ENCODE results near the gene SLC3A2.

Gene SLC3A2

GRCh38 chr11:62880231-62880802, 379 bp upstream of the SLC3A2 start:
- peak in 1 of 2 donors; percentile 24 for DNase-seq (ENCODE audit: low read depth in 1 of 2, low spot score in 1 of 2)

DNA sequence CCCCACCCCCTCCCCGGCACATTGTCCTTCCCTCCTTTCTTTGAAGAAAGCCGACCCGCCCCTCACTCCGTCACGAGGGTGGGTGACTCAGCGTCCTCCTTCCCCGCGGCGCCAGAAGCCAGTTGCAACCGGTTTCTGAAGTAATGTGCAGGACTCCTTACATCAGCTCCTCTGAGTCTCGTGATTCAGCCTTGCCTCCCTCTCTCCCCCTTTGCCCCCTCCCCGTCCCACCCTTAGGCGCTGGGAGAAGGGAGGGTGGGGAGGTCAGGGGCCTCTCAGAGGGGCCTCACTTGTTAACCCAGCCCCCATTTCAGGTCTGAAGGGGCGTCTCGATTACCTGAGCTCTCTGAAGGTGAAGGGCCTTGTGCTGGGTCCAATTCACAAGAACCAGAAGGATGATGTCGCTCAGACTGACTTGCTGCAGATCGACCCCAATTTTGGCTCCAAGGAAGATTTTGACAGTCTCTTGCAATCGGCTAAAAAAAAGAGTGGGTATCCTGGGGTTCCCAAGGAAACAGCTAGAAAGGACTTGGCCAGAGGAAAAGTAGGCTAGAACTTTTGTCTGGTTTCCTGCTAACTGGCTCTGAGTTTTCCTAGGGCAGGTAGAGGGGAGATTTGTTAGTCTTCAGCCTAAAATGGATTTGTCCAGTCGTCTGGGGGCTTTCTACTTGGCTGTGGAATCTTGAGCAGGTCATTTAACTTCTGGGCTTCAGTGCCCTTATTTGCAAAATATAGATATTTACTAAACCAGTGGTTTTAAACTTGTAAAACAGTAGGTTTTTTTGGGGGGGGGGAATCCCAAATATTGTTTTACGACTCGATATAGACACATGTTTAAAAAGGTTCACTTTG, 1.1 kb downstream of the SLC3A2 start:
- DNase-seq (ENCODE audit: low read depth in 1 of 2, low spot score in 1 of 2) = peak; percentile 89 to 94

GRCh38 chr11:62882431-62882749, 1.7 kb downstream of the SLC3A2 start:
- no peak for DNase-seq (ENCODE audit: low read depth in 1 of 2, low spot score in 1 of 2)

DNA sequence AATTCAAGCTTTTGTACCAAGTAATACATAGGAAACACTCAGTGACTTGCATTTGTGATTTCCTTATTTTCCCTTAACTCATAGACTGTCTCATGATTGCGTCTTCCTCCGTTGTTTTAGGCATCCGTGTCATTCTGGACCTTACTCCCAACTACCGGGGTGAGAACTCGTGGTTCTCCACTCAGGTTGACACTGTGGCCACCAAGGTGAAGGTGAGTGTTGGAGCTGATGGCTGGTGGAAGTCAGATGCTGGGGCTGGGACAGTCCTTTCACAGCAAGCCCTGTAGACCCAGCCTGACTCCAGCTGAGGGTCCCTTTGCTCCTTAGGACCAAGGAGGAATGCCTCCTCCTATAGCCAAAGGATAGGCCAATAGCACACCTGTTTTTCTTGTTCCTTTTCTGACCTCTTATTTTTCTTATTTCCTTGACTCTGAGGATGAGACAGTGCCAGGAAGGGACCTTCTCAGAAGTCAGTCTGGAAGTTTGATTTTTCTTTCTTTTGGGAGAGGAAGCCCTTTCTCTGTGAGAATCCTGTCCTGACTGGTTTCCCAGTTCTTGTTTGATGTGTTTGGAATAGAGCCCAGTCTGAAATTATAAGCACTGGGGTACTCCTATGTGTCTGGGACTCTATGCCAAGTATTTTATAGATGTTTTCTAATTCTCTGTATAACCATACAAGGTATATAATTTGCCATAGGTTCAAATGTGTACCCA, 2.2 kb downstream of the SLC3A2 start:
- DNase-seq (ENCODE audit: low read depth in 1 of 2, low spot score in 1 of 2) = no peak

- no peak for DNase-seq (ENCODE audit: low read depth in 1 of 2, low spot score in 1 of 2)
Measured at GRCh38 chr11:62883673-62884072, 3.0 kb downstream of the SLC3A2 start.

- DNase-seq (ENCODE audit: low read depth in 1 of 2, low spot score in 1 of 2) = no peak
Measured at GRCh38 chr11:62885137-62885750, 4.5 kb downstream of the SLC3A2 start.

DNA sequence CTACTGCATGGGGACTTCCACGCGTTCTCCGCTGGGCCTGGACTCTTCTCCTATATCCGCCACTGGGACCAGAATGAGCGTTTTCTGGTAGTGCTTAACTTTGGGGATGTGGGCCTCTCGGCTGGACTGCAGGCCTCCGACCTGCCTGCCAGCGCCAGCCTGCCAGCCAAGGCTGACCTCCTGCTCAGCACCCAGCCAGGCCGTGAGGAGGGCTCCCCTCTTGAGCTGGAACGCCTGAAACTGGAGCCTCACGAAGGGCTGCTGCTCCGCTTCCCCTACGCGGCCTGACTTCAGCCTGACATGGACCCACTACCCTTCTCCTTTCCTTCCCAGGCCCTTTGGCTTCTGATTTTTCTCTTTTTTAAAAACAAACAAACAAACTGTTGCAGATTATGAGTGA, 7.7 kb downstream of the SLC3A2 start:
- no peak for DNase-seq (ENCODE audit: low read depth in 1 of 2, low spot score in 1 of 2)

DNA sequence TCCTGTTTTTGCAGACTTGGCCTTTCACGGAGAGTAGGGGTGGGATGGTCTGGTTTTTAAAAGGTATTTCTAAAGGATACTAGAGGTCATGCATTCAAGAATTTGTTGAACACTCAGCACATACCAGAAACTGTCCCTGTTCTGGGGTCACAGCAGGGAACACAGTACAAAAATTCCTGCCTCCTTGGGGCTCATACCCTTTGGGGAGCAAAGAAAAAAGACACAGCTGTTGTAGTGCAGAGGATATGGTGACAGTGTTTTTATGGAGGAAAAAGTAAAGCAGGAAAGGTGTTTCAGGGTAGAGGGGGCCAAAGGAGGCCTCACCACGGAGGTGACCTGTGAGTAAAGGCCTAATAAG, 8.4 kb downstream of the SLC3A2 start:
- no peak for DNase-seq (ENCODE audit: low read depth in 1 of 2, low spot score in 1 of 2)

DNA sequence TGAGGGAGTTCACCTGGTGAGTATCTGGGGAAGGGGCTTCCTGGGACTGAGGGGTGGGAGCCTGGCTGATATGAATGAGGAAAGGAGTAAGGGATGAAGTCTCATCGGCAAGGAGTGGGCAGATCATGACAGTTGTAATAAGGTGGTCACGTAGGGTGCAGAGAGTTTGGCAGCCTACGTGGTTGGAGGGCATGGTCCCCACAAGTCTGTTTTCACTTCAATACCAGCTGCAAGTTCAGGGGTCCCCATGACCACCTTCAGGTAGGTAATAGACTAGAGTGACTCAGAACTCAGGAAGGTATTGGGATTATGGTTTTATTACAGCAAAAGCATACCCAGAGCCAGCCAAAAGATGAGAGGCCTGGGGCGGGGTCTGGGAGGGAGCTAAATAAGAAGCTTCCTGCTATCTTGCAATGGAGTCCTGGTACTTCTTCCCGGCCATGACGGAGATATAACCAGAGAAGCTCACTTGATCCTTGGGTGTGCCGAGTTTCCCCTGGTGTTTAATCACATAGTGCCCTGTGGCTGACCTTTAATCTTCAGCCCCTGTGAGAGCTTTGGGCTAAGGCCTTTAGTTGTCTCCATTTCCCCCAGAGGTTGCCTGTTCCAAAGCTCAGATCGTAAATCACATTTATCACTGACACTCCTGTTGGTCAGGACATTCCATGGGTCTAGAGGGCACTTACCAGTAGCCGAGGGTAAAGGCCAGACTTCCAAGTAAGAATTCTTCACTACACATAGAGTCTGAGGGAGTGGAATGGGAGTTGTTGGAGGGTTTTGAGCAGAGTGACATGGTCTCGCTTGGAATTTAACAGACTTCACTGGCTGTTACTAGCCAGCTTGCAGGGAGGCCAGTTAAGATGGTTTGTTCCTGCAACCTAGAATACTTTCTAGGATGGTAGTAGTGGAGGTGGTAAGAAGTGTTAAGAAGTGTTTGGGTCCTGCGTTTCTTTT, 9.1 kb downstream of the SLC3A2 start:
- no peak for DNase-seq (ENCODE audit: low read depth in 1 of 2, low spot score in 1 of 2)

GRCh38 chr11:62892077-62892922, 11.6 kb downstream of the SLC3A2 start:
- DNase-seq (ENCODE audit: low read depth in 1 of 2, low spot score in 1 of 2) = no peak

DNA sequence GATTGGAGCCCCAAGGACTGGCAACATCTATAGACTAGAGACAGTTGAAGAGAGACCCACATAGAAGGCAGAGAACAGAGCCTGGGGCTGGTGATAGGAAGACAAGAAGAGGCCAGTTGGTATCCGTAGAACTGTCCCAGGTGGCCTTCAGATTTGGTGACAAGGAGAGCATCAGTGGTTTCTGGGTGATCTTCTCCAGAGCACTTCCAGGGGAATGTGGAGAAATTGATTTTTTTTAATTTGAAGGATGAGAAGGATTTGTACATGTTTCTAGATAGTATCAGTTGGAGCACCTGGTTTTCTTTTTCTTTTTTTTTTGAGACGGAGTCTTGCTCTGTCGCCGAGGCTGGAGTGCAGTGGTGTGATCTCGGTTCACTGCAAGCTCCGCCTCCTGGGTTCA, 14.8 kb downstream of the SLC3A2 start:
- no peak for DNase-seq (ENCODE audit: low read depth in 1 of 2, low spot score in 1 of 2)

DNA sequence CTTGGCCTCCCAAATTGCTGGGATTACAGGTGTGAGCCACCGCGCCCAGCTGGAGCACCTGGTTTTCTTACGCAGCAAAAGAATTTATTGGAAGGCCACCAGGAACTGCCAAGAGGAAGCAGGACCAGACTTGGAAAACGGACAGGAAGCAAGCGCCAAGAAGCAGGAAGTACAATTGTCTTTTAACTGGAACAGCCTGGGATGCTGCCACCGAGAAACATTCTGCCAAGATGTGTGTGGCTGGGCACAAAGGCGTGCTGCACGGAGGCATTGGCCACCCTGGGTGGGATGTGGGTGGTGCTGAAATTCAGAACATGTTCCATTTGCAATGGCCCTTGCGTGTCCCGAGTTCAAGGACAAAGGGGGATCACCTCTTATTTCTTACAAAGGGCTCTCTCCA, 15.4 kb downstream of the SLC3A2 start:
- no peak for DNase-seq (ENCODE audit: low read depth in 1 of 2, low spot score in 1 of 2)

DNA sequence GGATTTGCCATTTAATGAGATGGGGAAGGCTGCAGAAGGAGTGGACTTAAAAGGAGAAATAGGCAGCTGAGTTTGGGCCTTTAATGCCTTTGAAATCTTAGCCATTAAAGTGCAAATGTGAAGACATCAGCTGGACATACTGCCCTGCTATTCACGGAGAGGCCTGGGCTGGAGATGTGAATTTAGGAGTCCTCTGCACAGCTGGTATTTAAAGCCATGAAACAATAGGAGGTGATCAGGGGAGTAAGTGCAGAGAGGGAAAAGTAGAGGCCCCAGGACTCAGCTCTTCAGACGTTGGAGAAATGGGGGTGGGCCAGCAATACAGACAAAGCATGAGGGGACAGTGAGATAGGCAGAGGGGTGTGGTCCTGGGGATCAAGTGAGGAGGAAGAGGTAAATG, 16.6 kb downstream of the SLC3A2 start:
- DNase-seq (ENCODE audit: low read depth in 1 of 2, low spot score in 1 of 2) = no peak

DNA sequence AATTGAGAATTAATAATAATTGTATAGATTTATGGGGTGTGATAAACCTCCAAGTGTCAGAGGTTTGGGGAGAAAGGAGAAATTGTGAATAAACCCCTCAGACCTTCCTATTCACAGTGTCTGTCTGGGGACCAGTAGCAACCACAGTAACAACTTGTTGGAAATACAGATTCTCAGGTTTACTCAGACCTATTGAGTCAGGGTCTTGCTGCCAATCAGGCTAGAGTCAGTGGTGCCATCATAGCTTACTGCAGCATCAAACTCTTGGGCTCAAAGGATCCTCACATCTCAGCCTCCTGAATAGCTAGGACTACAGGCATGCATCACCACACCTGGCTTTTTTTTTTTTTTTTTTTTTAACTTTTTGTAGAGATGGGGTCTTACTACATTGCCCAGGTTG, 17.3 kb downstream of the SLC3A2 start:
- DNase-seq (ENCODE audit: low read depth in 1 of 2, low spot score in 1 of 2) = no peak

DNA sequence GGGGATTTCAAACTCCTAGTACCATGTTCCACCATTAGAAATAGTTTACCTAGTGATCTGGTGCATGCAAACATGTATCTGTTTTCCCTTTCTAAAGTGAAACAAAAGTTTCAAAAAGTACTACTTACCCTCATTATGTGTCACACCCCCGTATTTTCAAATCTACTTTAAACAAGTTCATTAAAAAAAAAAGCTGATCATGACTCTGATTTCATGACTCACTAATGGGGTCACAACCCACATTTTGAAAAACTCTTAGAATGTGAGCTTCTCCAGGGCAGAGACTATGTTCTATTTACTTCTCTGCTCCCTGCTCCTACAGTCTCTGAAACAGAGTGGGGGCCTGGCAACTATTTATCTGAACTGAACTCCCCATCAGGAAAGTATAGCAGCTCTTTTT, 22.2 kb downstream of the SLC3A2 start:
- no peak for DNase-seq (ENCODE audit: low read depth in 1 of 2, low spot score in 1 of 2)

DNA sequence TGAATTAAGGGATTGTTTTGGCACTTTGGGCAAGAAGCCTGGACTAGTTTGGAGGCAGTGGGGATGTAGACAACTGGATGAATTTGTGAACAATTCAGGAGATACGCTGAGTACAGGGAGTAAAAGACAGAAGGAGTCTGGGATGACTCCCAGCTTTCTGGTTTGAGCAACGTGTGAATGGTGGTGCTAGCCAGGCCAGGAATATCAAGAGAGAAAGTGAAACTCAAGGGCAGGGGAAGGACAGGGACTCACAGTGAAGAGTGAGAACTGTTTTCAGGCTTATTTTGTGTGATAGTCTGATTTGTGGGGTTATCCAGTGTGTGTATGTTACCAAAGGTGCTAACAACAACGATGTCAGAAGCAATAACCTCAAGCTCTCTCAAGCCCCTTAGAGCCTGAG, 24.6 kb downstream of the SLC3A2 start:
- DNase-seq (ENCODE audit: low read depth in 1 of 2, low spot score in 1 of 2) = no peak

DNA sequence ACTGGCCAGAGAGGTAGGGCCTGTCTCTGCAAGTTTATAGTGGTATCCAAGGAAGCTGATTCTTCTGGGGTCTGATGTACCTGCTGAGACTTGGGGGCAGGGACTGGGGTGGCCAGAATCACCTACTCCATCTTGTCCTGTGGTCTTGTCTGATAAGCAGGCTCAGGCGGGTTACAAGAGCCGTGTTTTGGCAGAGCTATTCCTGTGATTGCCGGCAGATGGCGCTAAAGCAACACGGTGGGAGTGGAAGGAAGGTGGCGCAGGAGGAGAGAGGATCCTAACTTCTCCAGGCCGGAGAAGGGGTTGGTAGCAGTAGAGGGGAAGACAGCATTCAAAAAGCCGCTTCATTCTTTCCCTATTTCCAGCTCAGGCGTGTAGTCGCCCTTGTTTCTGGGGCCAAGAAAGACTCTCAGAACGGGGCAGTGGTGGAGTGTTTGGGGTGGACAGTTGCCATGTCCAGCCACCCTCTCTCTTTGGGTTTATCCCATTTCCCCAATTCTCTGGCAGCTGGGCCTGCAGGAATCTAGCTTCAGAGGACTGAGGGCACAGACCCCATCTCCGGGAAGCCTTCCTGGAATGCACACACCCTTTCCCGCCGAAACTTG, 25.3 kb downstream of the SLC3A2 start:
- DNase-seq (ENCODE audit: low read depth in 1 of 2, low spot score in 1 of 2) = peak; percentile 74 to 75

- no peak for DNase-seq (ENCODE audit: low read depth in 1 of 2, low spot score in 1 of 2)
Measured at GRCh38 chr11:62908468-62909072, 27.9 kb downstream of the SLC3A2 start.

Data from activated CD4-positive, alpha-beta T cell treated with anti-CD3 and anti-CD28 coated beads, Interleukin-2, amount 50 U/mL, for 24 hours (primary cell).